ENCODE measurements around the gene PRKN. TPM values are rescaled to one million over a fixed set of nuclear protein-coding genes. Genes with fewer than 3 reads are reported as not detected.

PRKN gene
- total RNA-seq, 1 experiment from 2014 or later = not detected

DNA sequence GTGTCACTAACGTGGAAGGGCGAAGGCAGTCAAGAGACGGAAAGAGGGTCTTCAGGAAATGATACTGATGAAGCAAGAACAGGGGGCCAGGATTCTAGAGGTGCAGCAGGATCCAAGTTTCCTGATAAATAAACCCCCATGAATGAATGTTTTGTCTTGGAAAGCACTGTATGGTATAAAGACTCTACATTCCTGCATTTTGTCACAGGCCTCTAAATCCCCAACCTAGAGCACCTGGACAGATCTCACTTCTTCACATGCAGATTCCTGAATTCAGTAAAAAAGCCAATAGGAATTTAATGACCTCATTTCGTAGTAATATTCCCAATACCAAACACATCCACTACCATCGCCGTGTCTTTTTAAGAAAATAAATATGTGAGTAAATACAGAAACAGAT lies 577.8 kb downstream of the PRKN start:
- CTCF ChIA-PET = no interaction called here
- H2AFZ ChIP-seq = no peak overlapping the region

DNA sequence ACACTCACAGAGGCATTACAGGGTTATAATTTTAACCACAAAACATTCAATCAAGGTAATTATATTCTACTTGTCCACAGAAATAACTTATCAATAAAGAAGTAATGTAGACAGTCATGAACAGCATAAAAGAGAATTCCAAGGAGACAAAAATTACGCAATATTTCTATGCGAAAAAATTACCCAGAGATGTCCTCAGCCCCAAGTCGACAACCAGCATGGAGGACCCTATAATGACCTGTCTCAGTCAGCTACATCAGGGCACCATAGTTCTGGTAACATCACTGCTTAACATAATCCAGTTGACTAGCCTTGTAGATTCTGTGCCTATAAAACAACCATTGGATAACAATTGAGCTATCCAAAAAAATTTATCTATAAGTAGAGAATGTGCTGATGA lies 579.8 kb downstream of the PRKN start:
- H3K4me2 ChIP-seq = no peak overlapping the region
- no peaks in the 10 kb centered on the region for H3K79me2 ChIP-seq (ENCODE audit: low read depth)
- H3K27ac ChIP-seq = no peak overlapping the region
- H2AFZ ChIP-seq = no peak overlapping the region
- H3K36me3 ChIP-seq (ENCODE audit: low read depth) = no peaks in the 10 kb centered on the region
- H3K4me1 ChIP-seq (replicated peaks; ENCODE audit: insufficient read depth) = no peaks in the 10 kb centered on the region
- no peaks in the 10 kb centered on the region for H3K9me2 ChIP-seq (ENCODE audit: insufficient read depth)
- POLR2A ChIA-PET (ENCODE audit: unreplicated experiment) = no interaction called here
- TF ChIP-seq EZH2 (IDR thresholded peaks at IDR 0.05; ENCODE audit: low read depth) = no peak
- TF ChIP-seq, protein P1, sequence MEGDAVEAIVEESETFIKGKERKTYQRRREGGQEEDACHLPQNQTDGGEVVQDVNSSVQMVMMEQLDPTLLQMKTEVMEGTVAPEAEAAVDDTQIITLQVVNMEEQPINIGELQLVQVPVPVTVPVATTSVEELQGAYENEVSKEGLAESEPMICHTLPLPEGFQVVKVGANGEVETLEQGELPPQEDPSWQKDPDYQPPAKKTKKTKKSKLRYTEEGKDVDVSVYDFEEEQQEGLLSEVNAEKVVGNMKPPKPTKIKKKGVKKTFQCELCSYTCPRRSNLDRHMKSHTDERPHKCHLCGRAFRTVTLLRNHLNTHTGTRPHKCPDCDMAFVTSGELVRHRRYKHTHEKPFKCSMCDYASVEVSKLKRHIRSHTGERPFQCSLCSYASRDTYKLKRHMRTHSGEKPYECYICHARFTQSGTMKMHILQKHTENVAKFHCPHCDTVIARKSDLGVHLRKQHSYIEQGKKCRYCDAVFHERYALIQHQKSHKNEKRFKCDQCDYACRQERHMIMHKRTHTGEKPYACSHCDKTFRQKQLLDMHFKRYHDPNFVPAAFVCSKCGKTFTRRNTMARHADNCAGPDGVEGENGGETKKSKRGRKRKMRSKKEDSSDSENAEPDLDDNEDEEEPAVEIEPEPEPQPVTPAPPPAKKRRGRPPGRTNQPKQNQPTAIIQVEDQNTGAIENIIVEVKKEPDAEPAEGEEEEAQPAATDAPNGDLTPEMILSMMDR (conservative IDR thresholded peaks at IDR 0.05) = no peak
- intact Hi-C loops (cut with micrococcal nuclease; ENCODE audit: unreplicated experiment) = no loop called here
- H3F3A ChIP-seq (ENCODE audit: insufficient read depth, low read depth) = no peaks in the 10 kb centered on the region
- no peak overlapping the region for H3K4me3 ChIP-seq
- H3K9me3 ChIP-seq (ENCODE audit: insufficient read depth, low read depth) = no peaks in the 10 kb centered on the region
- CTCF ChIA-PET = no interaction called here
- BruUV-seq (replicated peaks) = no TSS peak
- H4K20me1 ChIP-seq (ENCODE audit: insufficient read depth) = no peaks in the 10 kb centered on the region
- no peaks in the 10 kb centered on the region for H3K27me3 ChIP-seq (ENCODE audit: insufficient read depth, low read depth)
- no peak for DNase-seq

More for the DNA sequence above, 577.8 kb downstream of the PRKN start:
- no peak for DNase-seq
- Histone ChIP-seq H3K4me3 (no peak overlapping the region), H3F3A (ENCODE audit: insufficient read depth, low read depth) (no peaks in the 10 kb centered on the region), H3K27ac (no peak overlapping the region), H3K9me2 (ENCODE audit: insufficient read depth) (no peaks in the 10 kb centered on the region), H3K27me3 (ENCODE audit: insufficient read depth, low read depth) (no peaks in the 10 kb centered on the region), H3K36me3 (ENCODE audit: low read depth) (no peaks in the 10 kb centered on the region), H3K9me3 (ENCODE audit: insufficient read depth, low read depth) (no peaks in the 10 kb centered on the region), H3K4me2 (no peak overlapping the region), H3K79me2 (ENCODE audit: low read depth) (no peaks in the 10 kb centered on the region), H4K20me1 (ENCODE audit: insufficient read depth) (no peaks in the 10 kb centered on the region), H3K4me1 (replicated peaks; ENCODE audit: insufficient read depth) (no peaks in the 10 kb centered on the region)
- POLR2A ChIA-PET (ENCODE audit: unreplicated experiment) = no interaction called here
- no peak for TF ChIP-seq EZH2 (IDR thresholded peaks at IDR 0.05; ENCODE audit: low read depth)
- TF ChIP-seq, protein P1 (conservative IDR thresholded peaks at IDR 0.05) = no peak
- no TSS peak for BruUV-seq (replicated peaks)
- intact Hi-C loops (cut with micrococcal nuclease; ENCODE audit: unreplicated experiment) = no loop called here

DNA sequence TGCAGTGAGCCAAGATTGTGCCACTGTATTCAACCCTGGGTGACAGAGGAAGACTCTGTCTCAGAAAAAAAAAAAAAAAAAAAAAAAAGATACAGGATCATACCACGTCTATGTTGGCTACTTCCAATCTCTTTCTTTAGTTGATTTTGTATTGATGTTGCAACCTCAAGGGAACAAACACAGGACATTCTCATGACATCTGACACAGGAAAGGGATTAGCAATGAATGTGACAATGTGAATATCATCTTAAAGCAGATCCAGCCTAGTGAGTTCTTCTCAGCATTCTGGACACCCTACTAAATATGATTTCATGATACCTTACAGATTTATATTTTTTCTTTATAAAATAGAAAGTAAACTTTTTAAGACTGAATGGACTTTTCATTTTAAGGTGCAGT lies 580.3 kb downstream of the PRKN start:
- CTCF ChIA-PET = no interaction called here
- intact Hi-C loops (cut with micrococcal nuclease; ENCODE audit: unreplicated experiment) = no loop called here
- no peak overlapping the region for H3K27ac ChIP-seq
- H3K9me3 ChIP-seq (ENCODE audit: insufficient read depth, low read depth) = no peaks in the 10 kb centered on the region
- no peaks in the 10 kb centered on the region for H3F3A ChIP-seq (ENCODE audit: insufficient read depth, low read depth)
- no peaks in the 10 kb centered on the region for H3K79me2 ChIP-seq (ENCODE audit: low read depth)
- H3K4me2 ChIP-seq = no peak overlapping the region
- no peaks in the 10 kb centered on the region for H3K36me3 ChIP-seq (ENCODE audit: low read depth)
- H4K20me1 ChIP-seq (ENCODE audit: insufficient read depth) = no peaks in the 10 kb centered on the region
- no peaks in the 10 kb centered on the region for H3K4me1 ChIP-seq (replicated peaks; ENCODE audit: insufficient read depth)
- POLR2A ChIA-PET (ENCODE audit: unreplicated experiment) = no interaction called here
- no peaks in the 10 kb centered on the region for H3K27me3 ChIP-seq (ENCODE audit: insufficient read depth, low read depth)
- TF ChIP-seq, protein P1 (conservative IDR thresholded peaks at IDR 0.05) = no peak
- no peak for TF ChIP-seq EZH2 (IDR thresholded peaks at IDR 0.05; ENCODE audit: low read depth)
- H3K9me2 ChIP-seq (ENCODE audit: insufficient read depth) = no peaks in the 10 kb centered on the region
- H3K4me3 ChIP-seq = no peak overlapping the region
- DNase-seq = no peak
- BruUV-seq (replicated peaks) = no TSS peak
- H2AFZ ChIP-seq = no peak overlapping the region
